ENCODE measurements around the gene GCN1. TPM values are rescaled to one million over a fixed set of nuclear protein-coding genes. Genes with fewer than 3 reads are reported as not detected.
A peak's percentile ranks its signal among the peaks of the same experiment; 100 is the strongest.

GCN1 gene
- total and polyA plus RNA-seq, 10 of the 15 experiments (the other 5 are each of a cell fraction or from before 2014, with no cell fraction given) = 10.8 to 150 (median 58.3) TPM

DNA sequence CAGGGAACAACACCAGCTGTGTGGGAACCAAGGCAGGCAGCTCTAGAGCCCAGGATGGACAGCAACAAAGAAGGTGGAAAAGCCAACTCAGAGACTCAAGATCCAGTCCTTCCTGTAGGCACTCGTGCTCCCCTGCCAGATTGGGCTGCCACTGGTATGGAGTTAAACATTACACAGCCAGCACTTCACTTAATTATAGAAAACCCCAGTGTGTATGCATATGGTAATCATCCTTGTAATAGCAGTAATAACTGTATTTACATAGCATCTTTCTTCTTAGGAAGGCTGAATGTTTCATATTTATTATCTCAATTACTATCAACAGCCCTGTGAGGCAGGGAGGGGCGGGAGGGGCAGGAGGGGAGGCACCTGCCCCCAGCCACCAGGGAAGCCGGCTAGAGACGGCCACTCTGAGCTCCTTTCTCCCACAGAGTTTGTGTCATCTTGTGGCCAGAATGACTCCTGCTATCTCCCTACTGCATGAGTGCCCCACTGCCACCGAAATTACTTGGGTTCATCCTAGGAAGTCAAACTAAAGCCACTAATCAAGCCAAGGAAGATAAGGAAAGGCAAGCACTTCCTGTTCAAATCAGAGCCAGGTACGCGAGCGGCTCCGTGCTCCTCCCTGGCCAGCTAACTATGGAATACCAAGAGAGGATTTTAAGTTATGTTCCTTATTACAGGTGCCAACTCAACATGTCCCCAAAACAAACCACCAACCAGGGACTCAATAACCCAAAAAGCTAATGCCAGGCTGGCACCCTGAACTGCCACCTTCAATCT, 62.3 kb downstream of the GCN1 start (continued):
- TF ChIP-seq BHLHE40 (IDR thresholded peaks at IDR 0.05; ENCODE audit: borderline replicate concordance in 1 of 2, low read depth in 2 of 2, low read length in 1 of 2) = no peak
- no peak for TF ChIP-seq POLR2A (IDR thresholded peaks at IDR 0.05; ENCODE audit: low read depth, low read length)

GRCh38 chr12:120131116-120131515, 63.4 kb downstream of the GCN1 start:
- in situ Hi-C loops (cut with MboI) = no loop called here
- TF ChIP-seq BCL11A (IDR thresholded peaks at IDR 0.05; ENCODE audit: low read depth, low read length) (no peak), IRF4 (IDR thresholded peaks at IDR 0.05; ENCODE audit: low read depth, low read length) (no peak), CBX3 (IDR thresholded peaks at IDR 0.05; ENCODE audit: borderline replicate concordance, low read depth) (no peak), ZBTB40 (IDR thresholded peaks at IDR 0.05; ENCODE audit: borderline replicate concordance) (no peak), SPI1 (IDR thresholded peaks at IDR 0.05; ENCODE audit: borderline replicate concordance, insufficient read depth, low read depth, low read length) (no peak), ZBED1 (IDR thresholded peaks at IDR 0.05; ENCODE audit: borderline replicate concordance) (no peak), MYC (IDR thresholded peaks at IDR 0.05; ENCODE audit: insufficient read depth, insufficient read length, insufficient replicate concordance, low read length, severe bottlenecking) (no peak), HDAC2 (IDR thresholded peaks at IDR 0.05) (no peak)
- TF ChIP-seq, protein P1, sequence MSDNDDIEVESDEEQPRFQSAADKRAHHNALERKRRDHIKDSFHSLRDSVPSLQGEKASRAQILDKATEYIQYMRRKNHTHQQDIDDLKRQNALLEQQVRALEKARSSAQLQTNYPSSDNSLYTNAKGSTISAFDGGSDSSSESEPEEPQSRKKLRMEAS (IDR thresholded peaks at IDR 0.05; ENCODE audit: low read depth, low read length) = no peak
- Histone ChIP-seq H4K20me1 (ENCODE audit: control insufficient read depth, insufficient read depth) (no peaks in the 10 kb centered on the region), H3K27ac (ENCODE audit: control insufficient read depth, insufficient read depth) (peak overlapping the region; percentile 84), H3K27me3 (replicated peaks in 1 of 2; ENCODE audit: control insufficient read depth in 2 of 2, insufficient read depth in 2 of 2, low read length in 1 of 2) (no peaks in the 10 kb centered on the region), H3K4me3 (no peak overlapping the region), H2AFZ (ENCODE audit: control insufficient read depth, low read depth, low read length) (no peak overlapping the region), H3K9ac (ENCODE audit: control insufficient read depth, insufficient read depth, low read length) (no peak overlapping the region), H3K9me3 (replicated peaks; ENCODE audit: control insufficient read depth, insufficient read depth, low read length) (no peaks in the 10 kb centered on the region), H3K36me3 (ENCODE audit: control insufficient read depth in 2 of 2, insufficient read depth in 2 of 2, low read length in 1 of 2) (peaks cover 45 to 47% of the 10 kb centered on the region in 2 experiments), H3K4me1 (ENCODE audit: control insufficient read depth, insufficient read depth, low read length) (peaks cover 31% of the 10 kb centered on the region), H3K79me2 (ENCODE audit: control insufficient read depth, insufficient read depth, low read length) (no peaks in the 10 kb centered on the region; the same call in 1 of the 2 replicates), H3K4me2 (ENCODE audit: control insufficient read depth, insufficient read depth) (no peak overlapping the region)
- no peak for FAIRE-seq
- WGBS (ENCODE audit: insufficient coverage, insufficient replicate concordance, low lambda C conversion rate, missing lambda C conversion rate) = 98% methylated on average over 15 of the region's 15 CpGs
- BruUV-seq (replicated peaks) = no TSS peak
- DNase-seq (ENCODE audit: low read depth, low spot score) = no peak
- ChIA-PET POLR2A (interaction anchor here (1.1 to 8.1 kb wide), 3 partner anchors 12 to 117 kb away, joined by 3 to 141 read pairs (median 6); partner anchors contain the start of gene RAB35), SMC1A (ENCODE audit: uncharacterized antibody, unreplicated experiment) (interaction anchor here (0.6 to 4.9 kb wide), 3 partner anchors 12 to 267 kb away, joined by 3 to 142 read pairs (median 4); partner anchors contain the start of gene RAB35), CTCF (interaction anchor here (3.3 to 4.9 kb wide), 2 partner anchors 10 to 20 kb away, joined by 18 to 57 read pairs; no protein-coding TSS in a partner anchor), RAD21 (ENCODE audit: unreplicated experiment) (interaction anchor here (3.6 to 4.2 kb wide), 2 partner anchors 12 to 20 kb away, joined by 25 to 118 read pairs; partner anchors contain the start of gene RAB35)
- intact Hi-C loops (cut with micrococcal nuclease; ENCODE audit: unreplicated experiment) = no loop called here
- no peak for ATAC-seq
